Activated naive CD8-positive, alpha-beta T cell treated with anti-CD3 and anti-CD28 coated beads, Interleukin-2, amount 10 ng/mL, durations not matched to agents 7 days and 5 days (primary cell): ENCODE data around the gene SIPA1L3. TPM values are rescaled to one million over a fixed set of nuclear protein-coding genes. Genes with fewer than 3 reads are reported as not detected.
A peak's percentile ranks its signal among the peaks of the same experiment; 100 is the strongest.
"Not testable (repeated sequence)": the region's sequence is repeated elsewhere in the genome, so short reads cannot be mapped to it uniquely, and the experiment has no call there.

ENCODE experiments used
- ATAC-seq: fragments of 150-1000 bp; cut with Tn5 transposase; one replicate; pipeline ENCODE4 v1.10.0; 2021; ENCODE audit warnings: low read depth, moderate library complexity
- POLR2A ChIA-PET: fragments of 350-600 bp; sonication (Branson Sonifier 250); formaldehyde crosslinking; loops from one replicate; lab custom pipeline; 2021; ENCODE audit warnings: antibody characterized with exemption; lab: Charles Lee
- DNase-seq: peaks from one replicate; pipeline ENCODE4 v3.0.0; 2021
- H3K27ac Mint-ChIP-seq: one replicate; pipeline ENCODE4 v1.8.0; 2022; ENCODE audit warnings: mild to moderate bottlenecking, mixed read lengths
- H3K27me3 Mint-ChIP-seq: one replicate; pipeline ENCODE4 v1.8.0; 2022; ENCODE audit warnings: mild to moderate bottlenecking, moderate library complexity, mixed read lengths
- H3K36me3 Mint-ChIP-seq: one replicate; pipeline ENCODE4 v1.8.0; 2021; ENCODE audit warnings: mild to moderate bottlenecking, mixed read lengths
- H3K4me1 Mint-ChIP-seq: one replicate; pipeline ENCODE4 v1.8.0; 2021; ENCODE audit warnings: mixed read lengths
- H3K4me3 Mint-ChIP-seq: one replicate; pipeline ENCODE4 v1.8.0; 2022; ENCODE audit warnings: mild to moderate bottlenecking, moderate library complexity, mixed read lengths
- H3K9me3 Mint-ChIP-seq: one replicate; pipeline ENCODE4 v1.8.0; 2021; ENCODE audit warnings: mixed read lengths
- total RNA-seq, 2 experiments: library from RNA; stranded (reverse); gene quantifications; one replicate each; pipeline ENCODE4 v1.2.3, GENCODE V29; 2021

SIPA1L3 gene
- total RNA-seq = 10 to 100 TPM; 20.3 to 24.6 TPM

- no peaks in the 10 kb centered on the region for H3K9me3 Mint-ChIP-seq
- H3K4me3 Mint-ChIP-seq = peak within 1 kb of the TSS; percentile 81
- no peaks in the 10 kb centered on the region for H3K36me3 Mint-ChIP-seq
- POLR2A ChIA-PET = interaction anchor here (0.6 to 4.0 kb wide), 14 partner anchors 10 to 536 kb away, joined by 3 to 35 read pairs (median 4); partner anchors contain the start of genes CATSPERG, GGN, PSMD8 and ZNF527
- peak within 1 kb of the TSS; percentile 81 for H3K27ac Mint-ChIP-seq
- DNase-seq (peak; percentile 92), ATAC-seq (peak; percentile 99)
- no peaks in the 10 kb centered on the region for H3K27me3 Mint-ChIP-seq
- H3K4me1 Mint-ChIP-seq = peaks cover 21% of the 10 kb centered on the region
These were observed at the start of gene SIPA1L3 for GRCh38 chr19:37906869-37907734. SIPA1L3 (plus strand) TSS chr19:37907208; CDS start chr19:38081566, 174,358 bp downstream.

GRCh38 chr19:37864501-37864900, 42.5 kb upstream of the SIPA1L3 start:
- Mint-ChIP-seq H3K4me1 (no peaks in the 10 kb centered on the region), H3K36me3 (no peaks in the 10 kb centered on the region), H3K9me3 (peaks cover 3% of the 10 kb centered on the region), H3K27me3 (peaks cover 3% of the 10 kb centered on the region), H3K4me3 (no peak overlapping the region), H3K27ac (no peak overlapping the region)
- no peak for ATAC-seq
- DNase-seq = no peak
- POLR2A ChIA-PET = no interaction called here

- DNase-seq, H3K4me1 Mint-ChIP-seq, ATAC-seq, H3K27me3 Mint-ChIP-seq, H3K9me3 Mint-ChIP-seq, H3K27ac Mint-ChIP-seq, H3K36me3 Mint-ChIP-seq, POLR2A ChIA-PET, H3K4me3 Mint-ChIP-seq: not testable (repeated sequence)
These were observed 41.1 kb upstream of the SIPA1L3 start for GRCh38 chr19:37865930-37866329.

GRCh38 chr19:37867831-37868230, 39.2 kb upstream of the SIPA1L3 start:
- H3K4me3 Mint-ChIP-seq = no peak overlapping the region
- no peak overlapping the region for H3K27ac Mint-ChIP-seq
- ATAC-seq = no peak
- POLR2A ChIA-PET = no interaction called here
- H3K9me3 Mint-ChIP-seq = peaks cover 18% of the 10 kb centered on the region
- peaks cover 3% of the 10 kb centered on the region for H3K27me3 Mint-ChIP-seq
- no peaks in the 10 kb centered on the region for H3K4me1 Mint-ChIP-seq
- DNase-seq = no peak
- no peaks in the 10 kb centered on the region for H3K36me3 Mint-ChIP-seq

- no peaks in the 10 kb centered on the region for H3K36me3 Mint-ChIP-seq
- H3K4me1 Mint-ChIP-seq = no peaks in the 10 kb centered on the region
- no peak overlapping the region for H3K27ac Mint-ChIP-seq
- peaks cover 19% of the 10 kb centered on the region for H3K9me3 Mint-ChIP-seq
- peaks cover 3% of the 10 kb centered on the region for H3K27me3 Mint-ChIP-seq
- no peak for ATAC-seq
- POLR2A ChIA-PET = no interaction called here
- no peak overlapping the region for H3K4me3 Mint-ChIP-seq
- DNase-seq = no peak
These were observed 37.2 kb upstream of the SIPA1L3 start for GRCh38 chr19:37869766-37870340.

- ATAC-seq (no peak), DNase-seq (no peak)
- H3K27me3 Mint-ChIP-seq = peaks cover 1% of the 10 kb centered on the region
- H3K36me3 Mint-ChIP-seq = no peaks in the 10 kb centered on the region
- H3K4me1 Mint-ChIP-seq = no peaks in the 10 kb centered on the region
- peaks cover 23% of the 10 kb centered on the region for H3K9me3 Mint-ChIP-seq
- no peak overlapping the region for H3K4me3 Mint-ChIP-seq
- POLR2A ChIA-PET = no interaction called here
- no peak overlapping the region for H3K27ac Mint-ChIP-seq
These were observed 34.6 kb upstream of the SIPA1L3 start for GRCh38 chr19:37872383-37872782.

- POLR2A ChIA-PET = no interaction called here
- no peaks in the 10 kb centered on the region for H3K36me3 Mint-ChIP-seq
These were observed 32.2 kb upstream of the SIPA1L3 start for GRCh38 chr19:37874784-37875183.

GRCh38 chr19:37876032-37876431, 31.0 kb upstream of the SIPA1L3 start:
- Mint-ChIP-seq H3K36me3 (no peaks in the 10 kb centered on the region), H3K4me1 (no peaks in the 10 kb centered on the region), H3K4me3 (no peak overlapping the region), H3K27ac (no peak overlapping the region), H3K9me3 (peaks cover 20% of the 10 kb centered on the region), H3K27me3 (no peaks in the 10 kb centered on the region)
- DNase-seq = no peak
- POLR2A ChIA-PET = no interaction called here
- ATAC-seq = no peak

More at GRCh38 chr19:37874784-37875183, 32.2 kb upstream of the SIPA1L3 start:
- Mint-ChIP-seq H3K4me3 (no peak overlapping the region), H3K9me3 (peaks cover 24% of the 10 kb centered on the region), H3K27ac (no peak overlapping the region), H3K27me3 (no peaks in the 10 kb centered on the region), H3K4me1 (no peaks in the 10 kb centered on the region)
- ATAC-seq (no peak), DNase-seq (no peak)

GRCh38 chr19:37877147-37877546, 29.9 kb upstream of the SIPA1L3 start:
- POLR2A ChIA-PET = interaction anchor here (0.6 kb wide), 1 partner anchor 225 kb away, joined by 3 read pairs; no protein-coding TSS in a partner anchor
- no peak overlapping the region for H3K4me3 Mint-ChIP-seq
- DNase-seq (no peak), ATAC-seq (no peak)
- no peaks in the 10 kb centered on the region for H3K27me3 Mint-ChIP-seq
- H3K4me1 Mint-ChIP-seq = no peaks in the 10 kb centered on the region
- H3K36me3 Mint-ChIP-seq = no peaks in the 10 kb centered on the region
- peaks cover 17% of the 10 kb centered on the region for H3K9me3 Mint-ChIP-seq
- H3K27ac Mint-ChIP-seq = no peak overlapping the region

- POLR2A ChIA-PET = no interaction called here
- H3K4me3 Mint-ChIP-seq = no peak overlapping the region
- H3K4me1 Mint-ChIP-seq = no peaks in the 10 kb centered on the region
- no peak for DNase-seq
- H3K36me3 Mint-ChIP-seq = no peaks in the 10 kb centered on the region
- H3K27me3 Mint-ChIP-seq = no peaks in the 10 kb centered on the region
- H3K27ac Mint-ChIP-seq = no peak overlapping the region
- peaks cover 2% of the 10 kb centered on the region for H3K9me3 Mint-ChIP-seq
- ATAC-seq = no peak
These were observed 21.6 kb upstream of the SIPA1L3 start for GRCh38 chr19:37885392-37885791.

GRCh38 chr19:37886571-37886970, 20.4 kb upstream of the SIPA1L3 start:
- POLR2A ChIA-PET = no interaction called here
- no peak overlapping the region for H3K27ac Mint-ChIP-seq
- ATAC-seq = no peak
- peaks cover 2% of the 10 kb centered on the region for H3K9me3 Mint-ChIP-seq
- no peak for DNase-seq
- H3K4me3 Mint-ChIP-seq = no peak overlapping the region
- H3K27me3 Mint-ChIP-seq = peaks cover 2% of the 10 kb centered on the region
- no peaks in the 10 kb centered on the region for H3K4me1 Mint-ChIP-seq
- H3K36me3 Mint-ChIP-seq = no peaks in the 10 kb centered on the region

- DNase-seq (no peak), ATAC-seq (no peak)
- peaks cover 2% of the 10 kb centered on the region for H3K9me3 Mint-ChIP-seq
- POLR2A ChIA-PET = interaction anchor here (0.6 kb wide), 1 partner anchor 1289 kb away, joined by 5 read pairs; no protein-coding TSS in a partner anchor
- H3K27ac Mint-ChIP-seq = no peak overlapping the region
- no peaks in the 10 kb centered on the region for H3K36me3 Mint-ChIP-seq
- no peaks in the 10 kb centered on the region for H3K4me1 Mint-ChIP-seq
- peaks cover 2% of the 10 kb centered on the region for H3K27me3 Mint-ChIP-seq
- H3K4me3 Mint-ChIP-seq = no peak overlapping the region
These were observed 13.0 kb upstream of the SIPA1L3 start for GRCh38 chr19:37893845-37894575.

- ATAC-seq (no peak), DNase-seq (no peak)
- H3K4me3 Mint-ChIP-seq = no peak overlapping the region
- H3K9me3 Mint-ChIP-seq = peaks cover 2% of the 10 kb centered on the region
- no peaks in the 10 kb centered on the region for H3K27me3 Mint-ChIP-seq
- no peak overlapping the region for H3K27ac Mint-ChIP-seq
- H3K4me1 Mint-ChIP-seq = no peaks in the 10 kb centered on the region
- POLR2A ChIA-PET = interaction anchor here (1.0 kb wide), 1 partner anchor 11 kb away, joined by 3 read pairs; the partner anchor contains the start of genes SIPA1L3 and WDR87
- no peaks in the 10 kb centered on the region for H3K36me3 Mint-ChIP-seq
These were observed 10.8 kb upstream of the SIPA1L3 start for GRCh38 chr19:37896180-37896579.
